ENCODE data around the gene XPC.

The XPC gene

GRCh38 chr3:14214764-14215163, 36.4 kb upstream of the XPC start:
- Histone ChIP-seq H3K4me3 (ENCODE audit: control insufficient read depth in 1 of 7, extremely low read depth in 1 of 7, insufficient read depth in 4 of 7, low read depth in 2 of 7, low read length in 6 of 7) (no peak overlapping the region), H3K36me3 (ENCODE audit: control insufficient read depth in 4 of 4, insufficient read depth in 4 of 4, low read length in 3 of 4) (no peaks in the 10 kb centered on the region), H3K27me3 (replicated peaks in 2 of 5; ENCODE audit: control insufficient read depth in 4 of 5, insufficient read depth in 5 of 5, low read length in 4 of 5) (no peaks in the 10 kb centered on the region), H3K4me1 (ENCODE audit: control extremely low read depth in 1 of 4, control insufficient read depth in 4 of 4, insufficient read depth in 4 of 4, low read length in 3 of 4) (peaks cover 0 to 5% (median 2%) of the 10 kb centered on the region in 4 experiments), H3K9me3 (ENCODE audit: control extremely low read depth in 1 of 5, control insufficient read depth in 4 of 5, insufficient read depth in 2 of 5, low read depth in 1 of 5, low read length in 4 of 5) (peaks cover 0 to 2% (median 0%) of the 10 kb centered on the region in 5 experiments), H3K27ac (ENCODE audit: insufficient read depth in 1 of 2, low read depth in 1 of 2, low read length in 2 of 2, poor library complexity in 1 of 2, severe bottlenecking in 2 of 2) (no peak overlapping the region)
- no peak for DNase-seq
- POLR2A ChIA-PET, result no interaction called here
- CTCF ChIA-PET, result interaction anchor here (1.3 to 7.8 kb wide), 5 partner anchors 8 to 89 kb away, joined by 3 to 65 read pairs (median 8); no protein-coding TSS in a partner anchor
- WGBS (ENCODE audit: insufficient coverage), result no CpG with 5 or more reads among the region's 4 CpGs

- CTCF ChIA-PET, result interaction anchor here (0.9 to 7.8 kb wide), 11 partner anchors 9 to 317 kb away, joined by 3 to 65 read pairs (median 4); no protein-coding TSS in a partner anchor
- H3K27me3 ChIP-seq (replicated peaks in 2 of 5; ENCODE audit: control insufficient read depth in 4 of 5, insufficient read depth in 5 of 5, low read length in 4 of 5), result no peaks in the 10 kb centered on the region
- no peaks in the 10 kb centered on the region for H3K9me3 ChIP-seq (ENCODE audit: control extremely low read depth in 1 of 5, control insufficient read depth in 4 of 5, insufficient read depth in 2 of 5, low read depth in 1 of 5, low read length in 4 of 5)
- H3K36me3 ChIP-seq (ENCODE audit: control insufficient read depth in 4 of 4, insufficient read depth in 4 of 4, low read length in 3 of 4), result no peaks in the 10 kb centered on the region
- H3K4me1 ChIP-seq (ENCODE audit: control extremely low read depth in 1 of 4, control insufficient read depth in 4 of 4, insufficient read depth in 4 of 4, low read length in 3 of 4), result peaks cover 0 to 5% (median 2%) of the 10 kb centered on the region in 4 experiments
- H3K27ac ChIP-seq (ENCODE audit: insufficient read depth in 1 of 2, low read depth in 1 of 2, low read length in 2 of 2, poor library complexity in 1 of 2, severe bottlenecking in 2 of 2), result no peak overlapping the region
- POLR2A ChIA-PET, result no interaction called here
- H3K4me3 ChIP-seq (ENCODE audit: control insufficient read depth in 1 of 7, extremely low read depth in 1 of 7, insufficient read depth in 4 of 7, low read depth in 2 of 7, low read length in 6 of 7), result no peak overlapping the region
- WGBS (ENCODE audit: insufficient coverage), result 88% methylated on average over 4 of the region's 7 CpGs
- no peak for DNase-seq
Measured at GRCh38 chr3:14213066-14213774, 34.8 kb upstream of the XPC start.

- 100% methylated on average over 3 of the region's 3 CpGs for WGBS (ENCODE audit: insufficient coverage)
Measured at GRCh38 chr3:14212032-14212431, 33.6 kb upstream of the XPC start.

GRCh38 chr3:14211621-14212020, 33.2 kb upstream of the XPC start:
- CTCF ChIA-PET, result interaction anchor here (1.0 to 7.8 kb wide), 9 partner anchors 8 to 251 kb away, joined by 3 to 65 read pairs (median 5); no protein-coding TSS in a partner anchor
- H3K4me3 ChIP-seq (ENCODE audit: control insufficient read depth in 1 of 7, extremely low read depth in 1 of 7, insufficient read depth in 4 of 7, low read depth in 2 of 7, low read length in 6 of 7), result no peak overlapping the region
- no peak overlapping the region for H3K27ac ChIP-seq (ENCODE audit: insufficient read depth in 1 of 2, low read depth in 1 of 2, low read length in 2 of 2, poor library complexity in 1 of 2, severe bottlenecking in 2 of 2)
- H3K4me1 ChIP-seq (ENCODE audit: control extremely low read depth in 1 of 4, control insufficient read depth in 4 of 4, insufficient read depth in 4 of 4, low read length in 3 of 4), result peaks cover 0 to 5% (median 2%) of the 10 kb centered on the region in 4 experiments
- H3K9me3 ChIP-seq (ENCODE audit: control extremely low read depth in 1 of 5, control insufficient read depth in 4 of 5, insufficient read depth in 2 of 5, low read depth in 1 of 5, low read length in 4 of 5), result no peaks in the 10 kb centered on the region
- POLR2A ChIA-PET, result no interaction called here
- no peaks in the 10 kb centered on the region for H3K36me3 ChIP-seq (ENCODE audit: control insufficient read depth in 4 of 4, insufficient read depth in 4 of 4, low read length in 3 of 4)
- no peak for DNase-seq
- H3K27me3 ChIP-seq (replicated peaks in 2 of 5; ENCODE audit: control insufficient read depth in 4 of 5, insufficient read depth in 5 of 5, low read length in 4 of 5), result no peaks in the 10 kb centered on the region
- WGBS (ENCODE audit: insufficient coverage), result 90% methylated on average over 3 of the region's 4 CpGs

More at GRCh38 chr3:14212032-14212431, 33.6 kb upstream of the XPC start:
- Histone ChIP-seq H3K4me3 (ENCODE audit: control insufficient read depth in 1 of 7, extremely low read depth in 1 of 7, insufficient read depth in 4 of 7, low read depth in 2 of 7, low read length in 6 of 7) (no peak overlapping the region), H3K27ac (ENCODE audit: insufficient read depth in 1 of 2, low read depth in 1 of 2, low read length in 2 of 2, poor library complexity in 1 of 2, severe bottlenecking in 2 of 2) (no peak overlapping the region), H3K36me3 (ENCODE audit: control insufficient read depth in 4 of 4, insufficient read depth in 4 of 4, low read length in 3 of 4) (no peaks in the 10 kb centered on the region), H3K4me1 (ENCODE audit: control extremely low read depth in 1 of 4, control insufficient read depth in 4 of 4, insufficient read depth in 4 of 4, low read length in 3 of 4) (peaks cover 0 to 5% (median 2%) of the 10 kb centered on the region in 4 experiments), H3K27me3 (replicated peaks in 2 of 5; ENCODE audit: control insufficient read depth in 4 of 5, insufficient read depth in 5 of 5, low read length in 4 of 5) (no peaks in the 10 kb centered on the region), H3K9me3 (ENCODE audit: control extremely low read depth in 1 of 5, control insufficient read depth in 4 of 5, insufficient read depth in 2 of 5, low read depth in 1 of 5, low read length in 4 of 5) (no peaks in the 10 kb centered on the region)
- POLR2A ChIA-PET, result no interaction called here
- no peak for DNase-seq
- CTCF ChIA-PET, result interaction anchor here (0.7 to 7.8 kb wide), 9 partner anchors 8 to 255 kb away, joined by 3 to 65 read pairs (median 4); no protein-coding TSS in a partner anchor

GRCh38 chr3:14210843-14211594, 32.6 kb upstream of the XPC start:
- ChIA-PET CTCF (interaction anchor here (1.0 to 1.9 kb wide), 8 partner anchors 29 to 256 kb away, joined by 3 to 6 read pairs (median 4); no protein-coding TSS in a partner anchor), POLR2A (no interaction called here)
- no peak for DNase-seq
- no peak overlapping the region for H3K4me3 ChIP-seq (ENCODE audit: control insufficient read depth in 1 of 7, extremely low read depth in 1 of 7, insufficient read depth in 4 of 7, low read depth in 2 of 7, low read length in 6 of 7)
- H3K4me1 ChIP-seq (ENCODE audit: control extremely low read depth in 1 of 4, control insufficient read depth in 4 of 4, insufficient read depth in 4 of 4, low read length in 3 of 4), result peaks cover 0 to 5% (median 2%) of the 10 kb centered on the region in 4 experiments
- no peaks in the 10 kb centered on the region for H3K27me3 ChIP-seq (replicated peaks in 2 of 5; ENCODE audit: control insufficient read depth in 4 of 5, insufficient read depth in 5 of 5, low read length in 4 of 5)
- H3K9me3 ChIP-seq (ENCODE audit: control extremely low read depth in 1 of 5, control insufficient read depth in 4 of 5, insufficient read depth in 2 of 5, low read depth in 1 of 5, low read length in 4 of 5), result no peaks in the 10 kb centered on the region
- H3K36me3 ChIP-seq (ENCODE audit: control insufficient read depth in 4 of 4, insufficient read depth in 4 of 4, low read length in 3 of 4), result no peaks in the 10 kb centered on the region
- H3K27ac ChIP-seq (ENCODE audit: insufficient read depth in 1 of 2, low read depth in 1 of 2, low read length in 2 of 2, poor library complexity in 1 of 2, severe bottlenecking in 2 of 2), result no peak overlapping the region
- WGBS (ENCODE audit: insufficient coverage), result 100% methylated on average over 2 of the region's 4 CpGs

- POLR2A ChIA-PET, result no interaction called here
- CTCF ChIA-PET, result interaction anchor here (1.3 to 1.6 kb wide), 4 partner anchors 22 to 257 kb away, joined by 3 to 6 read pairs (median 5); no protein-coding TSS in a partner anchor
- Histone ChIP-seq H3K4me3 (ENCODE audit: control insufficient read depth in 1 of 7, extremely low read depth in 1 of 7, insufficient read depth in 4 of 7, low read depth in 2 of 7, low read length in 6 of 7) (no peak overlapping the region), H3K27ac (ENCODE audit: insufficient read depth in 1 of 2, low read depth in 1 of 2, low read length in 2 of 2, poor library complexity in 1 of 2, severe bottlenecking in 2 of 2) (no peak overlapping the region), H3K9me3 (ENCODE audit: control extremely low read depth in 1 of 5, control insufficient read depth in 4 of 5, insufficient read depth in 2 of 5, low read depth in 1 of 5, low read length in 4 of 5) (no peaks in the 10 kb centered on the region), H3K27me3 (replicated peaks in 2 of 5; ENCODE audit: control insufficient read depth in 4 of 5, insufficient read depth in 5 of 5, low read length in 4 of 5) (no peaks in the 10 kb centered on the region), H3K4me1 (ENCODE audit: control extremely low read depth in 1 of 4, control insufficient read depth in 4 of 4, insufficient read depth in 4 of 4, low read length in 3 of 4) (peaks cover 0 to 7% (median 3%) of the 10 kb centered on the region in 4 experiments), H3K36me3 (ENCODE audit: control insufficient read depth in 4 of 4, insufficient read depth in 4 of 4, low read length in 3 of 4) (no peaks in the 10 kb centered on the region)
- no peak for DNase-seq
- WGBS (ENCODE audit: insufficient coverage), result no CpG with 5 or more reads among the region's 3 CpGs
Measured at GRCh38 chr3:14210290-14210688, 31.9 kb upstream of the XPC start.
